Hepatic stellate cell (primary cell): ENCODE data around the gene LRMDA.
A peak's percentile ranks its signal among the peaks of the same experiment; 100 is the strongest.

Source experiments
- DNase-seq: peaks from one replicate; pipeline ENCODE4 v3.0.0; 2011; ENCODE audit warnings: low spot score

The LRMDA gene

DNA sequence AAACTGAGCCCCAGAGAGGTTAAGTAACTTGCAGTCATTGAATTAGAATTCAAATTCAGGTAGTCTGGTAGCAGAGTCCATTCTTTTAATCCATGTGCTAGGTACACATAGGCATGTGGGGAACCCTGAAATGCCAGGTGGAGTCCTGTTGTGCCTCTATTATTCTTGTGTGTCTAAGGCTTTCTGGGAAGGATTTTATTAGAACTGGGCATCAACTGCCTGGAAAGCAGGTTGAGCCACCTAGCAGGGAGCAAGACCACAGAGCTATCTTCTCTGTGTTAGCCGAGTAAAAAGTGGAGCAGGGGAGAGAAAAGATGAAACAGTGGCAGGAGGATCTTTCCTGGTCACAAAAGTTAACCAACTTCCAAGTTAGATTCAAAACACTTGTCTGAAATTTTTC, 494.6 kb downstream of the LRMDA start:
- DNase-seq: no peak

DNA sequence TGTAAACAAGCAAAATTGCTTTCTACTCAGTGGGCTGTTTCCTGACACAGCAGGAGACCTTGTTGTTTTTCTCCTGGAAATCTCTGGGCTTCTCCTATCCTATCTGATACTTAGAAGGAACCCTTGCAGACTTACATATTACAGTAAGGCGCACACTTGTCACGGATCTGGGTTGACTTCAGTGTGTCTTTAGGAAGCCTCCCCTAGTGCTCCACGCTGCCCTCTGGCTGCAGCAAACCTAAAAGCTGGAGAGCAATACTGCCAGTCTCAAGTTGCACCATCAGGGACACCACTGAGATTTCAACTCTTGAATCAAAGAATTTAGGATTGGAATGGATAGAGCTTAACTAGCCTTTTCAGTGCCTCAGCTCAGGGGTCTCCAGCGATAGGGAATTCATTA, 495.3 kb downstream of the LRMDA start:
- DNase-seq: peak; percentile 22

DNA sequence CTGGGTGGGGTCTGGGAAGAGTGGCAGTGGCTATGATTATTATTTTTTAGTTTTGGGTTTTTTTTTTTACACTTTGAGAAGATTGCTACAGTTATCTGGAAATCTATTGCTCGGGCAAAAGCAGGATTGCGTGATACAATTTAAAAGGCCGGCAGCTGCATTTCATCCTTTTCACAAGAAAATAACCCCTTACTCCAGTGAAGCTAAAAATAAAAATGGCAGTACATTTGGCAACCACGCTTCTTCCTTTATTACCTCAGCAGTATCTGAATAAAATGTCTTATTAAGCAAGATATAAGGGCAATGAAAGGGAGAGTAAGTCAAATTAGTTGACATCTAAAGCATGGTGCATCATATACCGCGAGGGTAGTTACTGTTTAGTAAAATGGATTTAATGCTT, 496.8 kb downstream of the LRMDA start:
- DNase-seq: no peak

DNA sequence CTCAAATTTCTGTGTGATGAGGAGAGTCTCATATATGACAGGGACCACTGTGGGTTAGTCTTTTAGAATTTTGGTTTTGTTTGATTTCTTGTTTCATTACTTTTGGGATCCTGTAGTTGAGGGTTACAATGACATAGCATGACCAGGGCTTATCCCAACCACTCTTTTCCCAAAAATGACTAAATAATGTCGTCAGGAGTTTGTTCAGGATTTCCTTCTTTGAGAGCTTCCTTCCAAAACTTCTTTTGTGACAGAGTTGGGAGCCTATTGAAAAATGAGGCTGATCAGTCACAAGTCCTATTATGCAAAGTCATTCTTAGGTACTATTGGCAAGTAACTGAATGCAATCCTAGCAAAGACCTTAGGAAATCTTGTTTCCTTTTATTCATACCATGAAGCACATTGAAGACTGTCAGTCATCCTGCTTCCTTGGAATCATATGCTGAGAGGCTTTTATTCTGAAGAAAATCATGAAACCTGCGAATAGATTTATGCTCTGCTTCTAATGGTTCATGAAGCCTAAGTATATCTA, 498.3 kb downstream of the LRMDA start:
- no peak for DNase-seq

DNA sequence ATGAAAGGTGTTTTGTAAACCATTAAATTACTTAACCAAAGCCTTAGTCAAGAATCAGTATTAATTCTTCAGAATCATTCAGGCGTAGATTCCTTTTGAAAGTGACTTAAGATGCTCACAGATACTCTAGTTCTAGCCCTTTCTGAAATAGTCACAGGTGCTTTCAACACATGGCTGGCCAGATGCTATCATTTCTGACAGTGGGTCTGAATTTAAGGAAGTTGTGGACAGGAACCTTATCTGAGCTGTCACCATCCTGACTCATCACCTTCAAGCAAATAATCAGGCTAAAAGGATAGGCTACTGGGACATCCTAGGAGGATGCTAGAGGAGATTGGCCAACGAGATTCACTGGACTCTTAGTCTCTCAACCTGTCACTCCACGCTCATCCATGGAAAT, 501.5 kb downstream of the LRMDA start:
- no peak for DNase-seq

DNA sequence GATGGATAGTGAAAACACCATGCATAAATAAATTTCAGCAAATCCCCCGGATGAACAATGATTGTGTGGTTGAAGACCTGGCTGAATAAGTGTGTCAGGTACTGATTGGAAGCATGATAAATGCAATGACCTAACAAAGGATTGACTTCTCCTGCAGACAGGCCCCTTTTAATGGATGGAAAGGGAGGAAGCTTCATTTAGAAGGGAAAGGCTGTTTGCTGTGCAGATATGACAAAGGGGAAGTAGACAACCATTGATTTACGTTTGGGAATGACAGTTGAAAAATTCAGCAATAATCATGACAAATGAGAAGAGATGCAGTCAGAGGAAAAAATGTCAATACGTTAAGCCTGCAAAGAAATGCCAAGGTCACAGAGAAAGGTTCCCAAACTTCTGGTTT, 503.8 kb downstream of the LRMDA start:
- no peak for DNase-seq

DNA sequence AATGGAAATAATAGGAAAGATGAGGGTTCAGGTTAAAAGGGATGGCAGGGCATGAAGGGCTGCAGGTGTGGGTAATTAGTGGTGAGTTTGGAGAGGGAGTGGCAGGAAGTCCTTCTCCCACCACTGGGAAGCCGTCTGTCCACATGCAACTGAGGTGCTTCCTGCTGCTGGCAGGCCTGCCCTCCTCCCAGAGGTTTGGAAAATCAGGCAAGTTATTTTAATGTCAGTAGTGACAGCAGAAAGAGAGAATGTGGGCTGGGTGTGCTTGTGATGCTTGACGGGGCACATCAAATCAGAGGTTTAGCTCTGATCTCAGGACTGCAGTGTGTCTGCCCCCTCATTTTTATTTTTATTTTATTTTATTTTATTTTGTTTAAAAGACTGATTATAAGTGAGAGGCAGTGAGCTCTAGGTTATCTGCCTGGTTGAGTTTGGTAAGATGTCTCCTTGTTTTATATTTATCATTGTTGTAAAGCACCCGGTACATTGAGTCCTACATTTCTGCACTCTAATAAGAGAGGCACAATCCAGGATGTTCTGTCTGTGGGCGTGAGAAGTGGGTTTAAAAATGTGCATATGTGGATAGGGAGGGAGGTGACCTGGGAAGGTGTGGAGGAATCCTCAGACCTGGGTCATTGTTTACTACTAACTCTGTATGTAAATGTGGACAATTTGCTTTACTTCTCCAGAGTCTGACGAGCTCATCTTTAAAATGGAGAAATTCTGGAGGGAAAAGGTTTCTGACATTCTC, 504.4 kb downstream of the LRMDA start:
- DNase-seq: no peak

DNA sequence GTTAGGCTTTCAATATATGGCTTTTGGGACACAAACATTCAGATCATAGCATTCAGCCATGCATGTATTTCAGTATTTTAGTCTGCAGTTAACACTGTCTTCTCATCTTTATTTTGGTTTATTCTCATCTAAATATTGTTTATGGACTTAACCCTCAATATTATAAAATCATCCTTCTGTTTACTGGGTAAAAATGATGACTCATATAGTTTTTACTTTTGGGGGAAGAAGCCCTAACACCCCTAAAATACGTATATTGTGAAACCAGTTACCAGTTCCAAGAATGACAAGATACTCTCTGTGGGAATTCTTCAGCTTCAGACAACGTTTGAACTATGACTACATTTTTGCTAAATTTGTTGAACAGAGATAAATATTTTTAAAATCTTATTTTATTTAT, 505.4 kb downstream of the LRMDA start:
- DNase-seq: no peak

DNA sequence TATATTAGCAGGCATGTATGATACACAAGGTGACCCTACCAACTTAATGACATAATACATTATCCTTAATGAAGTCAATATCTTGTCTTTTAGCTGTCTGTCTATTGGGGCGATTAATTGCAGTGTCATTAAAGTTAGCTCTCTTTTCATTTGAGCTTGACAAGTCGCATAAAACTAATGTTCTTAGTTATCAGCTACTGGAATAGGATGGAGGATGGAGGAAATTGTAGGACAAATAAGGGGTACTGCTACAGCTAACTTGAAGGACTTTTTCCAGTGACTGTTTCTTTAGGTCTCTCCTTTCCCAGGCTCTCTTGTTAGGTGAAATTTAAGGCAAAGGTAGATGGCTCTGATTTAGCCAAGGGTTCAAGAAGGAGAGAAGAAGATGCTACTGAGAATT, 506.4 kb downstream of the LRMDA start:
- no peak for DNase-seq

DNA sequence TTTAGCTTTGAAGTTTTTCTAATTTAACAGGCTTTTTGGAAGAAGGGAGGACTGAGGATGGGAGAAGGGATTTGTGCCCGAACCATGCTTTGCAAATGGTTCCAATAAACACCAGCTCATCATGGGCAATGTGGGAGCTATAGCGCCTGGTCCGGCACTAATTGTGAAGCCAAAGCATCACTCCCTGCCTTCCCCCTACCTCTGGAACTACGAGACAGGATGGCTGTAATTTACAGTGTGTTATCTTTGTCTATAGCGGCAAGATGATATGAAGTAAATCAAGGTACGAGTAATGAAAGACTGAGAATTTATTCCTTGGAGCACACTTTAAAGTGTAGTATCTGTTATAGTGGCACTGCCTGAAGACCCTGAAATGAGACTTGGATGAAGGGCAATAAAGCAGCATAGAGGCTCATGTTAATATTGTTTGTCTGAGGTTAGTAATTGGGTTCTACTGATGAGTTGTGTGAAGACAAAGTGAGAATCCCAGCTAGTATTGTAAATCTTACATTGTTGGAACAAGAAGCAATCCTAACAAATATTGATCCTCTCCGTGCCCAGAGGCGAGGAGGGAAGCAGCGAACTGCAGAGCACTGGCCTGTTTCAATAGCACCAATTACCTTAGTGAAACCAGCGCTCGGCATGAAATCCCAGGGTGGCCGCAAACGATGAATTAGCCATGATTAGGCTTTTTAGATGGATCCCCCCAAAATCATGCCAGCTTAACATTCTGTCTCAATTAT, 507.1 kb downstream of the LRMDA start:
- DNase-seq: no peak

DNA sequence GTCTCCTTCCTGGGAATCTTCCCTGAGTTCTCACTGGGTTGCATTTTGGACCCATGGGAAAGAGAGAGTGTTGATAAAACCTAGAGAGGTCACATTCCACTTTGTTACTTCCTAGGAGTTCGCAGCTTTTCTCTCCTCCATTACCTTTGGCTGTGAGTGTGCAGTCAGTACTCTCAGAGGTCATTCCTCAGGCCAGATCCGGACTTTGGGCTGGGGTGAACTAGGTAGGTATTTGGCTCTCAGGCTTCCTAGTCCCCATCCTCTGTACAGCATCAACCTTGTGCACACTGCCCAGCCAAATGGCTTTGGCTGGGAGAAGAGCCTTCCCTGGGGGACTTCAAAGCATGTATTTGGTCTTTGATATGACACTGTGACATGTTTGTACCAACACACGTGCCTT, 508.1 kb downstream of the LRMDA start:
- no peak for DNase-seq

DNA sequence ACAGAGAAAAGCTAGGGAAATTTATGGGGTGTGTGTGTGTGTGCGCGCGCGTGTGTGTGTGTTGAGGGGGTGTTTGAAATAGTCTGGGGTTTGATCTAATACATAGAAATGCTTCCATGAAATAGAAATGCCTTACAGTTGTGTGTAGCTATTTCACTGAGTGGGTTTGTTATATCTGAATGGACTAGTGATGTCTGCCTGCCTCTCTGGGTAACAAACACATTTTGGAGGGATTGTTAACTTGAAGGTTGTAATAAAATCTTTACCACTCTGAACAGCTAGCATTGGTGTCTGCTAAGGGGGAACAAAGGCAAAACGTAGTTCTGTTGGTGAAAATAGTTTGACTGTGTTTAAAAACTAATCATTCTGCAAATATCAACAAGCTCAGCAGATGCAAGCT, 509.3 kb downstream of the LRMDA start:
- DNase-seq: no peak

DNA sequence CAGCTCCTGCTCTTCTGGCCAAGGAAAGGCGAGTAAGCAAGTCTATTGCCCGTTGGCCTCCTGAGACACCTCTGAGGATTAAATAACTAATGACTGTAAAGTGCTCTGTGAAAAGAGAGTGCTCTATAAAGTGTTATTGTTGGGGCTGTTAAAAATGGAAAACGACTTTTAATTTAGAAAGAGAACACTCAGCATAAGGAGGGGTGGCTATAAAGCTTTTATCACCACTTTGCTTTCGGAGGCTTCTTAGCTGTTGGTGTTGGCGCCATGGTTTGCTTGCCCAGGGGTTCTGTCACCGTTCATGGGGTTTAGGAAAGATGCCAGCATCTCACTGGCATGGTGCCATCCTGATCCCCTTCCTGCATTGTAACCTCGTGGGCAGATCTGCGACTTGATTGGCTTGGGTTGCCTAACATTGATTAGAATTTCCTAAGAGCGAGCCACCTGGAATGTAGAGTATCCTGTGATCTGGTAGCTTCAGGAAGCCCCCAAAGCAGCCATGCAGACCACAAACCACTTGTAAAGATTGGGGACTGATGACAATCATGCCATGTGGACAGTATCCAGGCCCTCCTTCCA, 509.9 kb downstream of the LRMDA start:
- no peak for DNase-seq

DNA sequence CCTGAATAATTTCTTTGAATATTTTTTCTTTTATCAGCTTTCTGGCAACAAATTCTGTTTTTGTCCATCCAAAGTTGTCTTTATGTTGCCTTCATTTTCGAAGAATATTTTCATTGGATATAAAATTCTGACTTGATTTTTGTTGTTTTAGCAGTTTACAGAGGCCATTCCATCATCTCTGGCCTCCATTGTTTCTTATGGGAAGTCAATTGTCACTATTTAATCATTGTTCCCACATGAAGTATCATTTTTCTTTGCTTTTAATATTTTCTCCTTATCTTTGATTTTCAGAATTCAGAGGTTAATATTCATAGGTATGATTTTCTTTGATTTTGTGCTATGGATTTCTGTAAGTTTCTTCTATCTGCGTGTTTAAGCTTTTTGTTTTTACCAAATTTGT, 512.6 kb downstream of the LRMDA start:
- DNase-seq: no peak

DNA sequence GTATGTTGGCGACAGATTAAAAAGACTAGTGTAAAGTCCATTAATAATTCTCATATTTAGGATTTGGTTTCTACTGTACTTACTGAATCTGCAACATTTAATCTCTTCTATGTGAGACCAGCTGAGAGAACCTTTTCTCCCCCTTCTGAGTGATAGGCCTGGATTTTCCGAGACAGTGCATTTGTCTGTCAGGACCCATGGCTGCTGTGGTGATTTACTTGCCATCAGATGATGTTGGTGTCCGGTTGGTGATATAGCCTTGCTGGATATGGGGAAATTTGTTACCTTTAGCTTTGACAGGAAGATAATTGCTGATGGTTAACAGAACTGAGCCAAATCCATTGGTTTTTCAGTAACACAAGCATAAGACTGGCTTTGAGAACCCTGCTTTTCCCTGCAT, 517.2 kb downstream of the LRMDA start:
- no peak for DNase-seq

DNA sequence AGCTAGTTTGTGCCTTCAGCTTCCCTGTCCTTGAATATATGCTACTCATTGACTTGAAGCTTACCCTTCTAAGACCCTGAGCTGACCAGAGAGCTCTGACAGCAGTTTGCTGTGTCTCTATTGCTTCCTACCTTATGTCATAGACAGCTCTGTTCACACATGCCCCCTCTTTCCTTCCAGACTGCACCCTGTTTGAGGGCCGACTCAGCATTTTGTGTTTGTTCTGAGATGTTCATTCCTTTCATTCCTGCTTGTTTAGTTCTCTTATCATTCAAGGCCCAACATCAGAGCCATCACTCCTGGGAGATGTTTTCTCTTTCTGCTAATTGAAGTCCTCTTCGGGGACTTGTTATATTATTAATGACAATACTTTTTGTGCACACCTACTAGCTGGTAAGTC, 518.9 kb downstream of the LRMDA start:
- no peak for DNase-seq

DNA sequence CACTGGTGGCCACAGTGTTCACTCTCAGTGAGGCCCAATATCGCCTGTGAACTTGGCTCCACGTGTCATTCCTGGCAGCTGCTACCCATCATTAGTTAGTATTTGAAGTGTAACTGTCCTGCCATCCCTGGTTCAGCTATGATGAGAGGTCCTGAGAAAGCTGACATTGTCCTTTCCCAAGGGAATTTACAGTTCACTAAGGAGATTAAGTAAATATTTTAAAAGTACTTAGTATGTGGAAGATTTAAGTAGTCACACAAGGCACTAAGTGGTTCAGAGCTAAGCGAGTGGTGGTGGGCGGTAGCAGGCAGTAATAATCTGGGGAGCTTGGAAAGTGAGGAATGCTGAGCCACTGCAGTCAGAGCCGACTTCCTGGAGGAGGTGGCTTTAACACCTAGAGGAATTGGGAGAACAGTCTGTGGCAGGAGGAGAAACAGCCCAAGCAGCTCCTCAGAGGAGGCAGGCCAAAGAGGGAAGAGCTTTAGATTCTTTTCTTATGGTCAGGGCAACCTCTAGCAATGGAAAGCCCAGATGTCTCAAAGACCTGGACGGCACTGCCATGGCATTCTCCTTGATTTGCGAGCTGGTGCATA, 519.7 kb downstream of the LRMDA start:
- no peak for DNase-seq

DNA sequence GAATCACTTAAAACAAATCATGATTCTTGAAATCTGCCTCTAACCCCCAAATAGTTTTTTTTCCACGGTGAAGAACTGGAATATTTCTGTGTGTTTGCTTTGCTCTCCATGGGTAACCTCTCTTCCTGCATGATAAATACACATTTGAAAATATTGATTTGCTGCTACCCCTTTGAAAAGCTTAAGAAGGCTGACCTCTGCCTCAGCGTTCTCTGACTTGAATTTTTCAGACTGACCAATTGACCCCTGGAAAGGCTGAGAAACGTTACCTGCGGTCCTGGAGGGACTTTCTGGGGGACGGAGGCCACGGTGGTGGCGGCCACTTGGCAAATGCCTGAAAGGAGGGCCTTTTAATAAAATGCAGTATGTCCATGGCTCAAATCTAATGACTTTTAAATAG, 520.2 kb downstream of the LRMDA start:
- DNase-seq: no peak

DNA sequence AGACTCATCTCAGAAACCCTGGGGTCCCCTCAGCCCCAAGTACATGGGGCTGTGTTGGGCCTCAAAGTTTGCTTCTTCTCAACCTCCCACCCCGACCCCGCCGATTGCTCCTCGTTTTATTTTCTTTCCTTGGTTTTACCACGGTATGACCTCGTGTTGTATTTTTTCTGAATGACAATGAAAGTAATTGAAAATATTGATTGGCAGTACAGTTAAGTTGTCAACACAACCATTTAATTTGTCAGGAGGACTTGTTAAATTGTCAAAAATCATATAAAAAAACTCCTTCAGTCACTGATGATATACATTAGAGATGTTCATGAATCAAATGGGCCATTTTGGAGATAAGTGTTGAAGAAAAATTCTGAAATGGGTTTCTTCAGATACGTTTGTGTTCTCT, 520.7 kb downstream of the LRMDA start:
- no peak for DNase-seq

DNA sequence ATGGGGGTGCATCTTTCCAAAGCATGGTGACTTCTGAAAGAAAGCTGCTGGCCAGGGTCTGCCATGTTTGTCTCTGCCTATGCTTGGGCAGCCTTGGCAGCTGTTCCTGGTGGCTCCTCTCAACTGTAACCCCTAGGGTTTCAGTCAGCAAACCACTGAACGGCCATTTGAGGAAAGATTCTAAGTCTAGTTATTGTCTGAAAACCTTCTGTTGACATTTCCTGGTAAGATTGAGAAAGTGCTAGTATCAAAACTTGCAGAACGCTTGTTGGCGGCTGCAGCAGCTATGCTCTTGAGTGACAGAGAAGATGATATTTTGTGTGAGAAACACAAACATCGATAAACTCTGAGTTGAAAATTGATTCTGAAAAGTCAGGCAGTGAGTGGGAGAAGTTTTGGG, 523.1 kb downstream of the LRMDA start:
- no peak for DNase-seq

DNA sequence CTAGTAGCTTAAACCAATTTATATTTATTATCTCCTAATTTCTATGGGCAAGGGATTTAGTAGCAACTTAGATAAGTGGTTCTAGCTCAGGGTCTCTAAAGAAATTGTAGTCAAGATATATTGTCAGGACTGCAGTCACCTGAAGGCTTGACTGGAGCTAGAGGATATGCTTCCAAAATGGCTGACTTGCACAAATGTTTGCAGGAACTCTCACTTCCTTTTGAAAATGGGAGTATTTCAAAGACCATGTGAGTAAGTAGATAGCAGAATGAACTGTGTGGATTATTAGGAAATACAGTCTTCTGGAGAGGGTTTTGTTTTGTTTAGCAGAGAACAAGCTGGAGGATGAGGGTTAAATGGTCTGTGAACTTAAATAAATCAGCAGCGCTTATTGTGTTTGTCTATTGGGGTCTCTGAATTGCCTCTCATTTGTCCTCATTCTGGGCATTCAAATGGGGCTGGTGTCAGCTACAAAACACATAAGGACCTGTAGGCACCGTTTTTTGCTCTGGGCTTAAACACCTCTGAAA, 524.6 kb downstream of the LRMDA start:
- no peak for DNase-seq

DNA sequence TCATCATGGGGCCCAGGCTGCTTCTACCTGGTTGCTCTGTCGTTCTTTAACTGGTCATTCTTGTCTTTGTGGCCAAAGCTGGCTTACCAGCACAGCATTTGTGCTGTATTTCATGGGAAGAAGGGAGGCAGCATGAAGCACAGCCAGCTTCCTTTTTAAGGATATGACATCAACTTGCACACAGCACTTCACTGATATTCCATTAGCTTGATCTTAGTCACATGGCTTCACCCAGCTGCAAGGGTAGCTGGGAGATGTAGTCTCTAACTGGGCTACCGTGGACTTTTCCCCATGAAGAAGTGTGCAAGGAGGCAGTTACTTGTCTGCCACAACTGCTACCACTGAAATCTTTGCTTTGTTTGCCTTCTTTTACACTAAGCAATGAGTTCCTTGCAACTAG, 525.2 kb downstream of the LRMDA start:
- DNase-seq: no peak
